GM23248 (cell line): ENCODE measurements around the gene NUP188. TPM values are rescaled to one million over a fixed set of nuclear protein-coding genes. Genes with fewer than 3 reads are reported as not detected.
A peak's percentile ranks its signal among the peaks of the same experiment; 100 is the strongest.

ENCODE experiments used
- DNase-seq: peaks from one replicate; pipeline ENCODE4 v3.0.0-alpha.2; 2015
- H2AFZ ChIP-seq: fragments of 200-600 bp; sonication (generic); 2 replicates; pipeline ENCODE4 v1.6.1; 2016; ENCODE audit warnings: antibody characterized with exemption
- H3F3A ChIP-seq: fragments of 200-600 bp; sonication (generic); 2 replicates; pipeline ENCODE4 v1.6.1; 2016; ENCODE audit warnings: mild to moderate bottlenecking, antibody characterized with exemption, mixed run types; ENCODE audit not compliant: insufficient read depth
- H3K27ac ChIP-seq: fragments of 200-600 bp; sonication (generic); 2 replicates; pipeline ENCODE4 v1.5.1; 2016; ENCODE audit warnings: mild to moderate bottlenecking
- H3K27me3 ChIP-seq: fragments of 200-600 bp; sonication (generic); replicated peaks from 2 replicates; pipeline ENCODE4 v1.6.1; 2016; ENCODE audit warnings: mild to moderate bottlenecking; ENCODE audit not compliant: insufficient read depth
- H3K36me3 ChIP-seq: fragments of 200-600 bp; sonication (generic); 2 replicates; pipeline ENCODE4 v1.6.1; 2016; ENCODE audit warnings: low read depth, mild to moderate bottlenecking
- H3K4me1 ChIP-seq: fragments of 200-600 bp; sonication (generic); 2 replicates; pipeline ENCODE4 v1.6.1; 2016; ENCODE audit warnings: mild to moderate bottlenecking; ENCODE audit not compliant: insufficient read depth
- H3K4me2 ChIP-seq: fragments of 200-600 bp; sonication (generic); one replicate; pipeline ENCODE4 v1.6.1; 2016; ENCODE audit warnings: mild to moderate bottlenecking; ENCODE audit not compliant: unreplicated experiment
- H3K4me3 ChIP-seq: fragments of 200-600 bp; sonication (generic); 2 replicates; pipeline ENCODE4 v1.5.1; 2016; ENCODE audit warnings: mild to moderate bottlenecking
- H3K79me2 ChIP-seq: fragments of 200-600 bp; sonication (generic); 2 replicates; pipeline ENCODE4 v1.6.1; 2016; ENCODE audit warnings: mild to moderate bottlenecking; ENCODE audit not compliant: insufficient read depth
- H3K9ac ChIP-seq: fragments of 200-600 bp; sonication (generic); 2 replicates; pipeline ENCODE4 v1.6.1; 2016; ENCODE audit warnings: mild to moderate bottlenecking
- H3K9me2 ChIP-seq: fragments of 200-600 bp; sonication (generic); 2 replicates; pipeline ENCODE4 v1.6.1; 2016; ENCODE audit warnings: mixed run types, mild to moderate bottlenecking, moderate library complexity; ENCODE audit not compliant: insufficient read depth
- H3K9me3 ChIP-seq: fragments of 200-600 bp; sonication (generic); one replicate; pipeline ENCODE4 v1.6.1; 2017; ENCODE audit warnings: low read depth
- H4K20me1 ChIP-seq: fragments of 200-600 bp; sonication (generic); 2 replicates; pipeline ENCODE4 v1.6.0; 2016; ENCODE audit not compliant: insufficient read depth
- EZH2 ChIP-seq: fragments of 200-600 bp; sonication (generic); IDR thresholded peaks from 2 replicates; pipeline ENCODE4 v1.6.1; 2018; ENCODE audit warnings: antibody characterized with exemption, mild to moderate bottlenecking; ENCODE audit not compliant: insufficient read depth, poor library complexity, severe bottlenecking
- EZH2phosphoT487 ChIP-seq: fragments of 200-600 bp; sonication (generic); IDR thresholded peaks from 2 replicates; pipeline ENCODE4 v1.6.1; 2018; ENCODE audit warnings: antibody characterized with exemption, moderate library complexity, mild to moderate bottlenecking, low read depth; ENCODE audit not compliant: insufficient read depth
- WGBS, 2 experiments: methylation state at CpG; one replicate each; pipeline ENCODE4 v1.1.6; 2015 to 2017; ENCODE audit warnings: low lambda C conversion rate in 2 of 2, low coverage in 1 of 2; ENCODE audit errors: missing lambda C conversion rate in 2 of 2; 5-methylcytosine and 5-hydroxymethylcytosine counted together
- in situ Hi-C: fragments of 300-500 bp; cut with MboI; formaldehyde crosslinking; loops from 2 replicates; pipeline ENCODE4 v1.15.0; 2020
- polyA plus RNA-seq: library from polyadenylated mRNA; unstranded; fragments of >200 nt; fragmentation: Nextera tagmentation; extraction: Ambion mirVana; gene quantifications from 2 replicates; pipeline ENCODE4 v1.2.1, GENCODE V29; 2016
- total RNA-seq: library from RNA; depleted of rRNA; stranded (reverse); fragments of >200 nt; shearing (Covaris generic); gene quantifications from 2 replicates; pipeline ENCODE4 v1.2.3, GENCODE V29; 2014

Gene NUP188
- total and polyA plus RNA-seq, 2 experiments from 2014 or later = 24.9 to 45.9 TPM

GRCh38 chr9:128909859-128910258 lies 37.6 kb upstream of the NUP188 start:
- in situ Hi-C loops = no loop called here
- no peak for DNase-seq
- no peak for TF ChIP-seq EZH2
- TF ChIP-seq EZH2phosphoT487 = no peak
- H3K4me2 ChIP-seq = no peak overlapping the region
- peaks cover 10% of the 10 kb centered on the region; the same call in 1 of the 2 replicates for H3K36me3 ChIP-seq
- H3K9me3 ChIP-seq = no peaks in the 10 kb centered on the region
- no peak overlapping the region for H3K27ac ChIP-seq
- no peaks in the 10 kb centered on the region for H4K20me1 ChIP-seq
- peaks cover 82% of the 10 kb centered on the region for H3K79me2 ChIP-seq
- no peaks in the 10 kb centered on the region for H3K27me3 ChIP-seq
- peaks cover 17% of the 10 kb centered on the region for H3F3A ChIP-seq
- H3K9ac ChIP-seq = no peak overlapping the region
- no peak overlapping the region for H2AFZ ChIP-seq
- H3K4me3 ChIP-seq = no peak overlapping the region
- WGBS, 2 experiments = 86 to 90% methylated on average over 4 of the region's 4 CpGs
- no peaks in the 10 kb centered on the region for H3K9me2 ChIP-seq
- peaks cover 33% of the 10 kb centered on the region for H3K4me1 ChIP-seq

GRCh38 chr9:128910906-128911305 lies 36.6 kb upstream of the NUP188 start:
- H3K9me3 ChIP-seq = no peaks in the 10 kb centered on the region
- H3F3A ChIP-seq = peaks cover 17% of the 10 kb centered on the region
- no peaks in the 10 kb centered on the region for H3K27me3 ChIP-seq
- no peak for TF ChIP-seq EZH2
- no peak for TF ChIP-seq EZH2phosphoT487
- H3K4me3 ChIP-seq = no peak overlapping the region
- no peaks in the 10 kb centered on the region for H4K20me1 ChIP-seq
- H3K79me2 ChIP-seq = peaks cover 84% of the 10 kb centered on the region
- no peak overlapping the region for H2AFZ ChIP-seq
- peak overlapping the region; percentile 77 for H3K4me2 ChIP-seq
- no peaks in the 10 kb centered on the region for H3K9me2 ChIP-seq
- H3K9ac ChIP-seq = no peak overlapping the region
- WGBS, 2 experiments = 80 to 87% methylated on average over 6 of the region's 6 CpGs
- in situ Hi-C loops = no loop called here
- H3K27ac ChIP-seq = peak overlapping the region; percentile 68
- no peak for DNase-seq
- H3K4me1 ChIP-seq = peaks cover 33% of the 10 kb centered on the region
- H3K36me3 ChIP-seq = peaks cover 10% of the 10 kb centered on the region; the same call in 1 of the 2 replicates

- in situ Hi-C loops = no loop called here
- Histone ChIP-seq H3F3A (peaks cover 17% of the 10 kb centered on the region), H3K79me2 (peaks cover 91% of the 10 kb centered on the region), H4K20me1 (no peaks in the 10 kb centered on the region), H3K9ac (no peak overlapping the region), H3K4me2 (peak overlapping the region; percentile 77), H3K9me2 (no peaks in the 10 kb centered on the region), H2AFZ (no peak overlapping the region), H3K27ac (peak overlapping the region; percentile 68), H3K4me3 (peak overlapping the region; percentile 28; the same call in 1 of the 2 replicates), H3K27me3 (no peaks in the 10 kb centered on the region), H3K4me1 (peaks cover 35% of the 10 kb centered on the region), H3K9me3 (no peaks in the 10 kb centered on the region), H3K36me3 (peaks cover 10% of the 10 kb centered on the region; the same call in 1 of the 2 replicates)
- TF ChIP-seq EZH2 (no peak), EZH2phosphoT487 (no peak)
- 1% methylated on average over 8 of the region's 8 CpGs for WGBS, 2 experiments
- peak; percentile 65 for DNase-seq
These were observed 35.9 kb upstream of the NUP188 start for GRCh38 chr9:128911529-128912035.

GRCh38 chr9:128912270-128912853 lies 35.1 kb upstream of the NUP188 start:
- Histone ChIP-seq H3K9me3 (no peaks in the 10 kb centered on the region), H3K27me3 (no peaks in the 10 kb centered on the region), H3K4me3 (peak overlapping the region; percentile 36), H3F3A (peaks cover 17% of the 10 kb centered on the region), H3K4me2 (peak overlapping the region; percentile 77), H3K9ac (no peak overlapping the region), H2AFZ (no peak overlapping the region), H3K27ac (peak overlapping the region; percentile 68), H4K20me1 (no peaks in the 10 kb centered on the region), H3K9me2 (no peaks in the 10 kb centered on the region), H3K36me3 (peaks cover 10% of the 10 kb centered on the region; the same call in 1 of the 2 replicates), H3K79me2 (peaks cover 89% of the 10 kb centered on the region), H3K4me1 (peaks cover 41% of the 10 kb centered on the region)
- peak; percentile 90 for DNase-seq
- WGBS, 2 experiments = 41 to 48% methylated on average over 15 of the region's 15 CpGs
- in situ Hi-C loops = no loop called here
- TF ChIP-seq EZH2phosphoT487 = no peak
- TF ChIP-seq EZH2 = no peak
